Activated CD8-positive, alpha-beta memory T cell treated with anti-CD3 and anti-CD28 coated beads, Interleukin-2, amount 50 U/mL, for 48 hours (primary cell): ENCODE data around the gene EHD3.

Experiments used
- DNase-seq: peaks from one replicate; pipeline ENCODE4 v3.0.0-alpha.2; 2020

EHD3 gene

GRCh38 chr2:31233741-31234682 lies at the start of gene EHD3:
TSS of gene EHD3 (plus strand) at chr2:31234152. CDS start at chr2:31234622, 470 bp downstream.
- peak; percentile 90 for DNase-seq

GRCh38 chr2:31187166-31187565 lies 46.8 kb upstream of the EHD3 start:
- DNase-seq: no peak

DNA sequence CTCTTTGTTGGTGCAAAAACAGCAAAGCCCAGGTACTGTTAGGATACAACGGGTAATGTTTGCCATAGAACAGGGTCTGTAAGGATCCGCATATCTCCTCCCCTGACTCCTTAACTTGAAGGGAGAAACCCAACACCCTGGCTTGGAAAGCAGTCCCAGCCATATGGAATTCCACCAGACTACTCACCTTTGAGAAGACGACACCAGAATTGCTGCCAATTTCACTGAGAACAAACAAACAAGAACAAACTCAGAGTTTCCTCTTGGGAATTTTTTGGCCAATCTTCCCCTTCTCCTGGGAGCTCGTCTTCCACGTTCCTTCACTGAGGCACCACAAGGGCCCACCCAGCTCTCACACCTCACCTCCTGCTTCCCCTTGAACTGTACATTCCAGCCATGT lies 45.8 kb upstream of the EHD3 start:
- no peak for DNase-seq

GRCh38 chr2:31189141-31189540 lies 44.8 kb upstream of the EHD3 start:
- no peak for DNase-seq

GRCh38 chr2:31190188-31190587 lies 43.8 kb upstream of the EHD3 start:
- DNase-seq: no peak

DNA sequence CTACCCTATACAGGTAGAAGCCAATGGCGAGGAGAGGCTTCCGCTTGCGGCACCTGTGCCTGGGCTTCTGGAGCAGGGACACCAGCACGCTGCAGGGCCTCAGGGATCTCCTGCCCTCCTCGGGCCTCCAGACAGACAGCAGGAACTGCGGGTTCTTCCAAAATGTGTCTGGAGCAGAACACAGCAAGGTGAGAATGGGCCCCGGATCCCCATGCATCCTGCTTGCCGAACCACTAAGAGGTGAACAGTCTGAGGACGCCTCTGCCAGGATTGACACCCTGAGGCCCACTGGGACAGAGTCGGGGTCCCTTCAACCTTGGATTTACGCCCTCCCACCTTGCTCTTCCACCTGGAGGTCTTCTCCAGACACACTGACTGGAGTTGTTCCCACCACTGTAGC lies 42.0 kb upstream of the EHD3 start:
- DNase-seq: no peak

DNA sequence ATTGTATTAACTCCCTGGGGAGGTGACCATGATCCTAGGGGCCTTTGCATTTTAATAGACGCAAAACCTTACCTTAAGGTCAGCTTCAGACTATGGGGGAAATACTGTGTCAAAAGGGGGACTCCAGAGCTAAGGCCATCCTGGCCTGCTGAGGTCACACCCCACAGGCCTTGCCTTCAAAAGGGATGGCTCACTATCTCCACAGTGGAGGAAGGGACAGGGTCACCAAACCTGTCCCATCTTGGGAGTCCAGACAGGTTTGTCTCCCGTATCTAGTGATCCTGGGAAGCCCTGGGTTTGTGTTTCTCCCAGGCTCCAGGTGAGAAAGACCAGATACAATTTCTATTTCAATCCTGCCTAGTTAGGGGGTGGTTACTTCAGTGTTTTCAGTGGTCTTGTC lies 41.6 kb upstream of the EHD3 start:
- DNase-seq: no peak

- no peak for DNase-seq
Observed at GRCh38 chr2:31192851-31193392, 41.0 kb upstream of the EHD3 start.

GRCh38 chr2:31193806-31194205 lies 40.1 kb upstream of the EHD3 start:
- DNase-seq: no peak

- no peak for DNase-seq
Observed at GRCh38 chr2:31196622-31197021, 37.3 kb upstream of the EHD3 start.

GRCh38 chr2:31197166-31197565 lies 36.8 kb upstream of the EHD3 start:
- no peak for DNase-seq

DNA sequence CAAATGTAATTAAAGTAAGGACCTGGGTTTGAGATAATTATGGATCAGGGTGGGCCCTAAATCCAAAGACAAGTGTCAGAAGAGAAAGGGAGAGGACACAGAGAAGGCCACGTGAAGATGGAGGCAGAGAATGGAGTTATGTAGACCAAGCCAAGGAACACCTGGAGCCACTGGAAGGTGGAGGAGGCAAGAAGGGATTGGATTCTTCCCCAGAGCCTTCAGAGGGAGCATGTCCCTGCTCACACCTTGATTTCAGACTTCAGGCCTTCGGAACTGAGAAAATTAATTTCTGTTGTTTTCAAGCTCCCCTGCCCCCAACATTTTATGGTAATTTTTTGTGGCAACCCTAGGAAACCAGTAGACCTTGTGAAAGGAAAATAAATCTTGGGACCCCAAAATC lies 36.3 kb upstream of the EHD3 start:
- no peak for DNase-seq

DNA sequence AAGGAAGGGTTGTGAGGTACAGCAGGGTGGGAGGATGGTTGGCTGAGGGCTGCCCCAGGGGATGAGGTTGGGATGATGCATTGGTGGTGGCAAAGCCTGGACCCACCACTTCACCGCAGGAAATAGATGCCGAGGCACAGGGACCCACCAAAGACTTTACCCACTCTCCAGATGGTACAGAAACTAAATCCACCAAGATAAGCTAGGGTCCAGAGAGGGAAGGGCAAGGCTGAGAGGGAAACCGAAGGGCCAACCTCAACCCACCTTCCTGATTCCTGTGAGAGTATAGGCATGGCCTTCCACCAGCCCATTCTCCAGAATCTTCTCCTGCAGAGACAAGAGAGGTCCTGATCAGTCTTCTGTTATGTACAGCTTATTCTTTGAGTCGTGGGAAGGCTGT lies 34.7 kb upstream of the EHD3 start:
- no peak for DNase-seq

DNA sequence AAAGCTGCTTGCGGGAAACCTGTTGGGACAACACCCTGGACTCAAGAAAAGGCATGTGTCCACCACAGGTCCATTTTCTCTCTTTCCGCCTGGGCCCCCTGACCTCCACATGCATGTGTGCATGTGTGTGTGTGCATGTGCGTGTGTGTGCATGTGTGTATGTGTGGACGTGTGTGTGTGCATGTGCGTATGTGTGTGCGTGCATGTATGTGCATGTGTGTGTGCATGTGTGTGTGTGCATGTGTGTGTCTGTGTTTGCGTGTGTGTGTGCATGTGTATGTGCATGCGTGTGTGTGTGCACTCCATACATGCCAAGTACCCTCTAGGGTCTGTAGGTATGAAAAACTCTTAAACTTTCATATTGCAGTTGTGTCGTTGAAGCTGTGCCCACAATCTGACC lies 33.0 kb upstream of the EHD3 start:
- no peak for DNase-seq

DNA sequence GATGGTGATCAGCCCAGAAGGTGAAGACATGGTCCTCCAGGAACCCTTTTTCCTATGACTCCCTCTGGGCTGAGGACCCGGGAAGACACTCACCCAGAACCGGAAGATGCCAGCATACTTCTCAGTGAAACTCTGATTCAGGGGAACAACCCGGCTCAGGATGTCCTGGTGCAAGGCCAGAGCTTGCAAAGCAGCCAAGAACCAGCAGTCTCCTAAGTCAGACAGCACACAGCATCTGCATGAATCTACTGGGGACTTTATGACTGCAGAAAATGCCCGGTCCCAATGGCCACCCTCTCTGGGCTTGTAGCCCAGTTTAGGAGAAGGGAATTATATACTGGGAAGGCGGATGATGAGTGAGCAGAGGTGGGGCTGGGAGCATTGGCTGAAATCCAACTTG lies 31.9 kb upstream of the EHD3 start:
- no peak for DNase-seq

DNA sequence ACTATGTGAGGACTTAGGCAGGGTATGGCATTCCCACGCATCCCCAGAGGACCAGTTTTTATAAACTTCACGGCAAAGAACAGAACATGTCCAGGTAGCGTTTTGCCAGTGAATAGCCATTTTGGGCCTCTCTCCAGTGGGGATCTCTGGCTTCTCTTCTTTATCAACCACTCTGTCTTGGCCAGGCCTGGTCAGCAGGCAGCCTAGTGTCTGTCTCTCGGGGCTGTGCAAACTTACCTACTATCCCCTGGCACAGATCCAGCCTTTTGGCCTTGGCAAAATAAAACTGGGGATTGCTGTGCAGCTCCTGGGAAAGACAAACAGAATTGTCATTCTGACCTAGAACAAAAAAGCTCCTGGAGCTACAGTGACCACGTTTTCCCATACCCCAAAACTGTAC lies 31.1 kb upstream of the EHD3 start:
- no peak for DNase-seq

DNA sequence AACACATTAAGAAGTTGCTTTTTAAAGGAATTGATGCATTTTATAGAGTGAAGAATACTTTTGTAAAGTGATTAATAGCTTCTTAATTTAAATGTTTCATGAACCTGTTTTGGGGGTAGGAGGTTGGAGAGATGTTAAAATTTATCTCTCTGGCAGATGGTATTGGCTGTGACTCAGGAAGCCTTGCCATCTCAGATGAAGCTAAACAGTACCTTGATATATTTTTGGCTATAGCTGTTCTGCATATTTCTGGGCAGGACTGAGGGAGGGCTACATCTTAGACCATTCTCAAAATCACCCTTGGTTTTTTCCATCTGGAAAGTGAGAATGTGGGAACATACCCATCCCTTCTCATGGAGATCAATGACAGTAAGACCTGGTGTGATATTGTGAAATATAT lies 30.0 kb upstream of the EHD3 start:
- DNase-seq: no peak

- no peak for DNase-seq
Observed at GRCh38 chr2:31204783-31205182, 29.2 kb upstream of the EHD3 start.

- no peak for DNase-seq
Observed at GRCh38 chr2:31205186-31205585, 28.8 kb upstream of the EHD3 start.

- DNase-seq: no peak
Observed at GRCh38 chr2:31205613-31206012, 28.3 kb upstream of the EHD3 start.

- no peak for DNase-seq
Observed at GRCh38 chr2:31207790-31208189, 26.2 kb upstream of the EHD3 start.

GRCh38 chr2:31208240-31208639 lies 25.7 kb upstream of the EHD3 start:
- DNase-seq: no peak

DNA sequence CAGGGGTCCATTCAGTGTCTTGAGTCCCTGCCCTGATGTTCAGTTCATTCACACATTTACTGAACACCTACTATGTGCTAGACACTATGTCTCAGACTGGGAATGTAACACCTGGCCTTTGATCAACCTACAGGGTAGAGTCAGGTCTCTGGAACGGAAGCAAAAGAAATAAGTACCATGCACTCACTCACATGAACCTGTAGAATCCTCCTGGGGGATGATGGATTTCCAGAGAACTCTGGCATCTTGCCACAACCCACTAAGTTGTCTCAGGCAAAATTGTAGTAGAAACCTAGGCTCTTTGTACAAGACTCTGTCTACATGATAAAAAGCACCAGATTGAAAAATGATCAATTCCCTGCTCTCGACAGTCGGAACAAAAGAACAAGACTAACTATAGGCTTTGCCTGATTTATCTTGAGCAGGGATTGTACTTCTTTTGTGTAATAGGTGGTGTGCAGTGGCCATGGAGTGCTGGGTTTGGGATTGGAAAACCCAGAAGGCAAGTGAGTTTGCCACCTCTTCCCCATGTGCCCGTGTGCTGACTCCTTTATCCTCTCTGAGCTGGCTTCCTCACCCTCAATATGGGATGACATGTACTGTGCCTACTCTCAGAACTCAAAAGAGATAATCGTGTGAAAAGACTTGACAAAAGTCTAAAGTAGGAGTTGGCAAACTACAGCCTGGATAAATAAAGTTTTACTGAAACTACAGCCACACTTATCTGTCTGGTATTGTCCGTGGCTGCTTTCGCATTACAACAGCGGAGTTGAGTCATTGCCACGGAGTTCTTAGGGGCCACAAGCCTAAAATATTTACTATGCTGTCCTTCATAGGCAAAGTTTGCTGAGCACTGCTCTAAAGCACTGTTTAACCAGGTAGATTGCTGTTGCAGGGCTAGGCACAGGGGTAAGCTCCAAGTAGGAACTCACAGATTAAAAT lies 21.0 kb upstream of the EHD3 start:
- no peak for DNase-seq
